ENCODE measurements around the gene TRMT11.

DNA sequence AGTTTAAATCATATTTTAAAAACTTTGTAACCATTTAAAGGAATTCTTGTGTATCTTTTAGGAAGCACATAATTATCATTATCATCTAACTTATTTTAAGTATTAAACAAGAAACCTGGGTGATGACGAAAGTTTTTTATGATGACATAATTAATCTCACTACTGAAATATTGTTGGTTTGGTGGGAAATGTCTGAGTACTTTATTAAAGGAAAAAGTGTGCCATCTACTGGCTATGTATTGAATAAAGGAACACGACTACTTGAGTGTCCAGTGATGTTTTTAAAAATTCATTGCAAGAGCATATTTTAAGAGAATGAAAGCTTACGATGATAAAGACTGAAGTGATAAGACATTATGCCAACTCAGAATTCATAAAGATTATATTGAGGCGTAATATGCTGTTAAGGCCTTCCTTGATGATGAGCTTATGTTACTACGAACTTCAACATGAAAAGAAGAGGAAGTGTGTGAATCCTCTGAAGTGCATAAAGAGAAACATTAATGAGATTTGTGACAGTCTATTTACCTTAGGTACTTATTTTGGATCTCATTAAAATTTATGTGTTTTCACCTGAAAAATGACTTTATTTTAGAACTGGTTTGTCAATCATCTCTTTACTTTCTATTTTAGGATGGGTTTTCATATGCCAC, 12.0 kb upstream of the TRMT11 start:
- TF ChIP-seq POLR2A (IDR thresholded peaks at IDR 0.05) (no peak), CTCF (IDR thresholded peaks at IDR 0.05) (peak; percentile 45 to 54 (median 49))

Data from transverse colon (tissue), 3 donors.